Neural cell (in vitro differentiated cells): ENCODE data around the gene MRPL19.

Experiments
- CTCF ChIP-seq: fragments of 450-650 bp; IDR thresholded peaks from 2 replicates; pipeline ENCODE4 v1.5.1; 2014; ENCODE audit warnings: antibody characterized with exemption, mild to moderate bottlenecking, moderate library complexity; ENCODE audit not compliant: poor library complexity, severe bottlenecking
- EP300 ChIP-seq: fragments of 450-650 bp; conservative IDR thresholded peaks from 2 replicates; pipeline ENCODE4 v1.6.1; 2014; ENCODE audit warnings: antibody characterized with exemption, mild to moderate bottlenecking, moderate library complexity; ENCODE audit not compliant: poor library complexity, severe bottlenecking
- EZH2 ChIP-seq: fragments of 200-600, 300-800 bp; shearing (Covaris generic), sonication (generic); IDR thresholded peaks from 2 replicates; pipeline ENCODE4 v1.6.1; 2014; ENCODE audit warnings: antibody characterized with exemption, low read length, borderline replicate concordance, mild to moderate bottlenecking; ENCODE audit not compliant: insufficient read depth, poor library complexity, severe bottlenecking
- MXI1 ChIP-seq: fragments of 450-650 bp; conservative IDR thresholded peaks from 2 replicates; pipeline ENCODE4 v1.6.1; 2014; ENCODE audit warnings: antibody characterized with exemption, mild to moderate bottlenecking; ENCODE audit not compliant: poor library complexity, severe bottlenecking
- POLR2AphosphoS5 ChIP-seq: IDR thresholded peaks from 2 replicates; pipeline ENCODE4 v1.6.1; 2012
- RAD21 ChIP-seq: fragments of 450-650 bp; conservative IDR thresholded peaks from 2 replicates; pipeline ENCODE4 v1.6.1; 2014; ENCODE audit warnings: antibody characterized with exemption, mild to moderate bottlenecking, moderate library complexity
- REST ChIP-seq: IDR thresholded peaks from 2 replicates; pipeline ENCODE4 v1.6.1; 2012; ENCODE audit warnings: borderline replicate concordance
- SMC3 ChIP-seq: fragments of 450-650 bp; conservative IDR thresholded peaks from 2 replicates; pipeline ENCODE4 v1.6.1; 2014; ENCODE audit warnings: antibody characterized with exemption, mild to moderate bottlenecking, moderate library complexity; ENCODE audit not compliant: poor library complexity

- no peak for TF ChIP-seq REST
- no peak for TF ChIP-seq CTCF
- TF ChIP-seq EP300: no peak
- no peak for TF ChIP-seq RAD21
- no peak for TF ChIP-seq MXI1
- no peak for TF ChIP-seq POLR2AphosphoS5
- no peak for TF ChIP-seq EZH2
- TF ChIP-seq SMC3: no peak
Observed at GRCh38 chr2:75598589-75599155, 47.9 kb upstream of the MRPL19 start.
